Measurements from ENCODE around the gene LINC00632. TPM values are rescaled to one million over a fixed set of nuclear protein-coding genes. Genes with fewer than 3 reads are reported as not detected.
"Not testable (repeated sequence)": the region's sequence is repeated elsewhere in the genome, so short reads cannot be mapped to it uniquely, and the experiment has no call there.

LINC00632 gene
- 5.9 TPM for polyA plus RNA-seq (ENCODE audit: insufficient read length)

DNA sequence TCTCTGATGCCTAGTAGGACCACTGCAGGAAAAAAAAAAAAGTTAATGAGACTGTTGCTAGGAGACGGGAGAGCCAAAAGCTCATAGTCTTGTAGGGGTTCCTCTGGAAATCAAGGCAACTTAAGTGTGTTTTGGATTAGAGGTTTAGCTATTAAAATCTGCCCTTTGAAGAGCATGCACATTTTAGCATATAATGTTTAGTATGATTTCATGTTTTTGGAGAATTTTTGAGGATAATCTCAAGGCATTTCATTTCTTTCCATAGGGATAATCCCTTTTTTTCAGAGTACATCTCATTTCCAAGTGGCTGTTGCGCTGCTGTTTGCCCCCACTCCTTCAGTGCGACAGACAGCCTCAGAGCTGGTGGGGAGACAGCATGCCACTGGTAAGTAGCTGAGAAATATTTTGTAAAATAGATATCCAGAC, at the start of gene LINC00632:
Gene LINC00632 (plus strand): TSS at position 339 of the 426 bp plus-strand sequence.
- DNase-seq, result peak; percentile 18

DNA sequence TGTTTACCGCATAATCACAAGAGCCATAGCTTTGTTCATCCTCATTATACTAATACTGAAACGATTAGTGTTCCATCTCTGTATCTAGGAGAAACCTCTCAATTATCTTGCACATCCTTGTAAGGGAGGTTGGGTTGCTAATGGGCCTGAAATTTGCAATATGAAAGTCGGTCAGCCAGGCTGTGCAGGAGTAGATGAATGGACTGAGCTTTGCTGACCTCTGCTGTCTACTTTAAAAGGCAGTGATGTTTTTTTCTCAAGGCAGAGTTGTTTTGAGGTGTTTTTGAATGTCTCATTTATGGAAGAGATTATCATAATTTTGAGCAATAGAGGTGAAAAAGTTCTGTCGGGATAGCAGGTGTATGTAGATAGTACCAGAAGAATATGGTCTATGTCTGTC, 47.9 kb upstream of the LINC00632 start:
- DNase-seq, result peak; percentile 1

DNA sequence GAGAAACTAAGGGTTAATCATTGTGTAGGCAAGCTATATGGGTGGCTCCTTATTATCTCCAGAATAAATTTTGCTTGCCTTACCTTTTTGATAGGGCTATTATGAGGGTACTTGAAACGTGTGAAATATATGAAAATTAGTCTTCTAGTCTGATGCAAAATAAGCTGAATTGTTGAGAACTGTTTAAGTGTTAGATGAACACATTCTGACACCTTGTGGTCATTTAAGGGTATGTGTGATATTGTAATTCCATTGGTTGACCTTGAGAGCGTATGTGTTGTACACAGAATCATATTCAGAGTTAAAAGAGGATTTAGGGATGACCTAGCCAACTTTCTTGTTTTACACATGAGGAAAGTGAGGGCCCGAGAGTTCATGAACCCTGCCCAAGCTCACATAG, 44.6 kb upstream of the LINC00632 start:
- DNase-seq, result no peak

DNA sequence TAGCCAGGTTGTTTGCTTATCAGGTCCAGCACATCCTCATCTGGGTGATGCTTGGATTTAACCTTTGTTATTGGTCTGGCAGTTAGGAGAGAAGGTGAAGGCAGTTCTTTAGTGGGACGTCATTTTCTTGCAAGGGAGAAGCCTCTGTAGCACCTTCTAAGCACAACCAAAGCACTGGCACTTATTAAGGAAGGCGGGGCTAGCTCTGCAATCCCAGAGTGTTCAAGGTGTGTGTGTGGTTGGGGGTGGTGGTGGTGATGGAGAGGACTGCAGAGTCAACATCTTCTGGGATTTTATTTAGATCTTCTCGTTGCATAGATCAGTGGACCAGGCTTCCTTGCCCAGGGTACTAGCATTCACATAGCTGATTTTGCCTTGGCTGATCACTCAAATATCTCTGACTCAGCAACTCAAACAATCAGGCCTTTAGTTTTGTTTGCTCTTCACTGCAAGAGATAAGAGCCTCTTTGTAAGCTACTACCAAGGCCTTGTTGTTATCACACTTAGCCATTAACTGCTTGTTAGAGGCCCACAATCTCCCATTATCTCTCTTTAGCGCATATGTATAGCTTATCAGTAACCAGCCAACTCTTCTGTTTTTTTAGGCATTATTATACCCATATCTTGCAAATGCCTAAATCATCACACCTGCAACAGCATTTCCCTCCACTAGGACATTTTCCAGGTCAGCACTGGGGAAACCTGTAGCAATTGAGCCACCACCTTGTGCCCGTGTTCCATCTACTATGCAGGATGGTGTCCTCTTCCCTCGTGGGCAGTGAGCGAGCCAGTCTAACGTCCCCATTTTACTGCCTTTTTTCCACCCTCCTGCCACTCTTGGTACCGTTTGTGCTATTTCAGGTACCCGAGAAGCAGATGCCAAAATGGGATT, 36.5 kb upstream of the LINC00632 start:
- DNase-seq, result no peak

DNA sequence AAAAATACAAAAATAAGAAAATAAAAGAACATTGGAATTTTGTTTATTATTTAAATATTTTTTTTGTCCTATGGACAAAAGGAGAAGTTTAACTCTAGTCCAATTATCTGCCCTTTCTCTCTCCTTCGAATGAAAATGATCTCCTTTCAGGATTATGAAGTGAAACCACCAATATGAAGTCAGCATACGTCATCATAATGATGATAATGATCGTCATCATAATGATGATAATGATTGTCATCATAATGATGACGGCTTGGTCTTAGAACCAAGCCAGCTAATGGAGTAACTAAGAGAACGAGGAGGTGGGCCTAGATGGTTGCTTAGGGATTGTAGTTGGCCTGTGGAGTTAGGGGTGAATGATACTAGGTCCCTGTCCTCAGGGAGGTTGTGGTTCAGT, 21.9 kb upstream of the LINC00632 start:
- no peak for DNase-seq

DNA sequence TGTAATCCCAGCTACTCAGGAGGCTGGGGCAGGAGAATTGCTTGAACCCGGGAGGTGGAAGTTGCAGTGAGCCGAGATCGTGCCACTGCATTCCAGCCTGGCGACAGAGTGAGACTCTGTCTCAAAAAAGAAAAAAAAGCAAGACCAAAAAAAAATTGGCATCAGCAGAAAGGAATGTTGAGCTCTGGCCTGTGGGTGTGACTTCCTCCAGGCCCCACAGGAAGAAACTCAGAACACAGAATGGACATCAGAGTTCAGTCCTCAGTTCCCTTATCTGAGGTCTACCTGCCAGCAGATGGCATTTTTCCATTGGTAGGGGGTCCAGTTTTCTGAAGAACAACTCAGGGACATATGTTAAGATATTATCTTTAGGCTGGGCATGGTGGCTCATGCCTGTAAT, 18.0 kb upstream of the LINC00632 start:
- DNase-seq, result not testable (repeated sequence)

- DNase-seq, result no peak
These were observed 11.9 kb upstream of the LINC00632 start for GRCh38 chrX:140697618-140698017.

- DNase-seq, result peak; percentile 26
These were observed 8.1 kb upstream of the LINC00632 start for GRCh38 chrX:140701480-140701879.

DNA sequence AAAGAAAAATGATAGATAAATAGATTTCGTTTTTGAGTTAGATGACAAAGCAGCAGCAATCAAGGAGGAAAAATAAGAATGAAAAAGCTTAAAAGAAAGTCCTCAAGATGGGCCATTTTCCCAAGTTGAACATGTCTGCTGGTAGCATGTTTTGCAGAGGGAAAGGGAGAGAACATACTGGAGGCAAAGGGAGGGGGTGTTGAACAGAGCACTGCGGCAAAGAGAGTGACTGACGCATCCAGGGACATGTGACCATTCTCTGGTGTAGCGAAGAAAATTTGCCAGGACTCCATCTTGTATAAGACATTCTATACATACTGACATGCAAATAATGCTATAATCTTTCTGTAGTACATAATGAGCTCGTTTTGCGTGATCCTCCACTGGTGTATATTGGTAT, 1.2 kb downstream of the LINC00632 start:
- DNase-seq, result peak; percentile 65

- DNase-seq, result no peak
These were observed 2.3 kb downstream of the LINC00632 start for GRCh38 chrX:140711894-140712293.

- DNase-seq, result peak; percentile 75
These were observed 3.0 kb downstream of the LINC00632 start for GRCh38 chrX:140712413-140713173.

DNA sequence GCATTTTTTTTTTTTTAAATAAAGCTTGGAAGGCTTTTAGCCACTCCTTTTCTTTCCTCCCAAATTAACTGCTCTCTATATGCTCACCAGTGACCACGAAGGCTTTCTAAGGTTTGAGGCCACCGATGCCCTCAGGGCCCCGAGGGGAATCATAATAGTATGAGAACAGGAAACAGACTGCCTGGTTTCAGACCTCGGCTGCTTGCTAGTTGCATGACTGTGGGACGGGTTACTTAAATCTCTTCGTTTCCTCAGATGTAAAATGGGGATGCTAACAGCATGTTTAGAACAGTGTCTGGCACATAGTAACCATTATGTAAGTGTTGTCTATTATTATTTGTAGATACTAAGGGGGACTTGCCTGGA, 3.6 kb downstream of the LINC00632 start:
- no peak for DNase-seq

DNA sequence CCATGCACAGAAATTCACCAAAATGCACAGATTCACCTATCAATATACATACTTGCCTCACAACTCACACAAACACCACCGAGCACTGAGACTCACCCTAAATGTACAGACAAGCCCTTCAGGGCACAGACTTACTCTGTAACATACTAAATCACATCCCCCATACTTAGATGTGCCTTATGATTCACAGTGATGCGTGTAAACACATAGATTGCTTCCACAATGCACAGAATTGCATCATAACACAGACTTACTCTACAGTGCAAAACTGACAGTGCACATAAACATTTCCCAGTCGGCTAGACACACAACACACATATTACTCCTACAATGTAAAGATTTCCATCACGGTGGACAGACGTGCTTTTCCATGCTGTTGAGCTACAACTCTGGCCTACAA, 6.2 kb downstream of the LINC00632 start:
- no peak for DNase-seq

DNA sequence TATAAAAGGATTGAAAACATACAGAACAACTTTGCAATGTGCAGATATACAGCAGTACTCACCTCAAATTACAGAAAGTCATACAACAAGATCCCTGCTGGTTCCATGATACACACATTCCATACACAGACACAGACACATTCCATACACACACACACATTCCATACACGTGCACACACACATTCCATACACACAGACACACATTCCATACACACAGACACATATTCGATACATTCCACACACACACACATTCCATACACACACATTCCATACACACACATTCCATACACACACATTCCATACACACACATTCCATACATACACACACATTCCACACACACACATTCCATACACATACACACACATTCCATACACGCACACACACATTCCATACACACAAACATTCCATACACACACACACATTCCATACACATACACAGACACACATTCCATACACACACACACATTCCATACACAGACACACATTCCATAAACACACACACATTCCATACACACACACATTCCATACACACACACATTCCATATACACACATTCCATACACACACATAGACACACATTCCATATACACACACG, 13.7 kb downstream of the LINC00632 start:
- DNase-seq, result no peak

GRCh38 chrX:140724309-140724708, 14.8 kb downstream of the LINC00632 start:
- no peak for DNase-seq

DNA sequence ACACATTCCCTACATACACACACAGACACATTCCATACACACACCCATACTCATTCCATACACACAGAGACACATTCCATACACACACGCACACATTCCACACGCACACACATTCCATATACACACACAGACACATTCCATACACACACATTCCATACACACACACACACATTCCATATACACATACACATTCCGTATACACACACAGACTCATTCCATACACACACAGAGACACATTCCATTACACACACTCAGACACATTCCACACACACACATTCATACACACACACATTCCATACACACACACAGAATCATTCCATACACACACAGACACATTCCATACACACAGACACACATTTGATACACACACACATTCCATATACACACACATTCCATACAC, 15.2 kb downstream of the LINC00632 start:
- no peak for DNase-seq

DNA sequence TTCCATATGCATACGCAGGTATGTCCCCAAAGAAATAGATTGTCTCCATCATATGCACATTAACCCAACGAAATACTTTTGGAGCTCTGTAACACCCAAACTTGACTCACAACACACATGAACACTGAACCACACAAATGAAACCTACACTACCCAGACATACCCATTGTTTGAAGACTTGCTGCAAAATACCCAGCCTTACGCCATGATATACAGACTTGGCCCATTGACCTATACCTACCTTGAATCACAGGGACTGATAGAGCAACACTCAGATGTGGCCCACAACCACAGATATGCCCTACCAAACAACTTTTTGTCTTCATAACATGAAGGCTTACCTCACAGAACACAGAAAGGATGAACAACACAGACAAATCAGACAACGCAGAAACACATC, 15.9 kb downstream of the LINC00632 start:
- no peak for DNase-seq

- peak; percentile 24 for DNase-seq
These were observed 24.3 kb downstream of the LINC00632 start for GRCh38 chrX:140733766-140734342.

- DNase-seq, result no peak
These were observed 34.5 kb downstream of the LINC00632 start for GRCh38 chrX:140744085-140744484.

DNA sequence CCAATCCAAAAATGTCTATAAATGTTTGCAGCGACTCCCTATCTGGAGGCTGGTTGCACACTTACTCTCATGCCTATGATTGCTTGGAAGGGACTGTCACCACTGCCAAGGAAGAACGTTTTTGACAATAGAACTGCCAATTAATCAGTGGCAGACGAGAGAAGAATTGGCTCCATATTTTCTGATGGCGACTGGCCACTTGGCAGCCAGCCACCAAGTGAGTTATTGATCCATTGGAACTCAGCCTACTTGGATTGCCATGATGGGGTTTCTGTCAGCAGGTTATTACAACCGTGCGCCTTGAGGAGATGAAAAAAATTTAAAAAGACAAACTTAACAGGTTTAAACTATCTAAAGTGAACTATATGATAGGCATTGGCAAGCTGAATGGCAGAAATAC, 47.4 kb downstream of the LINC00632 start:
- no peak for DNase-seq

GRCh38 chrX:140762061-140762460, 52.5 kb downstream of the LINC00632 start:
- DNase-seq, result peak; percentile 56

DNA sequence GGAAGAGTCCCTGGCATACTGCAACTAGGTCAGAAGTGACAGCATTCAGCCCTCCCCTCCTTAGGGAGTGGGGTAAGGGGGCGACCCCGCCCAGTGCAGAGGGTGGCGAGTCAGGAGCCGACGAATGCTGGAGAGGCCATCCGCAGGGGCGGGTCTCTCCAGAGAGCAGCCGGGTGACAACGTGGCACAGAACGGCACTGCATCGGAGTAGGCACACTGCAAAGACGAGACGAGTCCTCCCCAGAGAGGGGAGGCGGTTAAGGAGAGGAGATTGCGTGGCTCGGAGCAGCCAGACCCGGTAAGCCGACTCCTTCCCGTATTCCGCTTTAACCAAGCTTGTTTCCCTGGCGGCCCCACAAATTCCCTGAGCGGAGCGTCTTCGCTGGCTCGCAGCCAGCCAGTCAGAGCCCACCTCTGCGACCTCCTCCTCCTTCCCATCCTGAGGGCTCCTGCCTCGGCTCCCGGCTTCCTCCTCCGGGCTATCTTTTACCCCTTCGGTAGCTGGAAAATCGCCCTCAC, 54.9 kb downstream of the LINC00632 start:
- DNase-seq, result no peak

Measured in hindlimb muscle (tissue), 1 donor.